ENCODE measurements around the gene PPP1R9B.

DNA sequence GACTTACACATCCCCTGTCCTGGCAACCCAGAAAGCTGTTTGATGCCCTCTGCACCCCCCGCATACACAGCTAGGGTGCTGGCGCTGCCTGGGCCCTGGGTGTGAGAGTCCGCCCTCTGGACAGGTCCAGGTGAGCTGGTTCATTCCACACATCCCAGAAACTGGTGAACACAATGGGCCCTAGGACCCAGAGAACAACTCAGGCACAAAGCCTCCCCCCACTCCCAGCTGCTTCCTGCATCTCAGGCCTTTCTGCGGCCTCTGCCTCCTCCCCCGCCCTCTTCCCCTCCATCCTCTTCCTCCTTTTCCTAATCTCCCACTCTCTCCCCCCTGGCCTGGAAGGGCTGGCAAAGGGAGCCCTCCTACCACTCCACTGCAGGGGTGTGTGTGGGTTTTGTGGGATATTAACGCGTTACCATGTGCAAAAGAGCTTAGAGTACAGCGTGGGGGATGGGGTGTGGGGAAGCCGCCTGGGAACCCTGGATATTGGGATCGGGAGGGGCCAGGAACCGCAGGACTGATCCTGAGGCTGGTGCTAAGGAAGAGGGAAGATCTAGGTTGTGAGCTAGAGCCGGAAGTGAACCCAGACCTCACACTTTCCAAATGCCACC lies 1.6 kb upstream of the PPP1R9B start:
- TF ChIP-seq CBX3 (IDR thresholded peaks at IDR 0.05; ENCODE audit: low read depth) (peak; percentile 95), POLR2AphosphoS5 (IDR thresholded peaks at IDR 0.05; ENCODE audit: low read depth, low read length) (peak; percentile 80), CTCF (IDR thresholded peaks at IDR 0.05 in 2 of 3, conservative IDR thresholded peaks at IDR 0.05 in 1 of 3; ENCODE audit: borderline replicate concordance in 1 of 3, insufficient read depth in 1 of 3, low read depth in 2 of 3, low read length in 2 of 3) (no peak)

All from HCT116 (cell line).